ENCODE results near the gene EML4. TPM values are rescaled to one million over a fixed set of nuclear protein-coding genes. Genes with fewer than 3 reads are reported as not detected.

EML4 gene
- total RNA-seq, 4 donors from 2014 or later: 11.6 to 29.8 (median 22.4) TPM

DNA sequence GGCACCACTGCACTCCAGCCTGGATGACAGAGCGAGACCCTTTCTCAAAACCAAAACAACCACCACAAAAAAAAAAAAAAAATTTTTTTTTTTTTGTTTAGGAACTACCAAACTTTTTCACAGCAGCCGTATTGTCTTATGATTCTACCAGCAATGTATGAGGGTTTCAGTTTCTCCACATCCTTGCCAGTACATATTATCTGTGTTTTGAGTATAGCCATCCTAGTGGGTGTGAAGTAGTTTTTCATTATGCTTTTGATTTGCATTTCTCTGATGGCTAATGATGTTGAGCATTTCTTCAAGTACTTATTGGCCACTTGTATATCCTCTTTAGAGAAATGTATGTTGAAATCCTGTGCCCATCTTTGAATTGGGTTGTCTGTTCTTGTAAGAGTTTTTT lies 140.2 kb downstream of the EML4 start:
- no peak for TF ChIP-seq POLR2A (IDR thresholded peaks at IDR 0.05)

DNA sequence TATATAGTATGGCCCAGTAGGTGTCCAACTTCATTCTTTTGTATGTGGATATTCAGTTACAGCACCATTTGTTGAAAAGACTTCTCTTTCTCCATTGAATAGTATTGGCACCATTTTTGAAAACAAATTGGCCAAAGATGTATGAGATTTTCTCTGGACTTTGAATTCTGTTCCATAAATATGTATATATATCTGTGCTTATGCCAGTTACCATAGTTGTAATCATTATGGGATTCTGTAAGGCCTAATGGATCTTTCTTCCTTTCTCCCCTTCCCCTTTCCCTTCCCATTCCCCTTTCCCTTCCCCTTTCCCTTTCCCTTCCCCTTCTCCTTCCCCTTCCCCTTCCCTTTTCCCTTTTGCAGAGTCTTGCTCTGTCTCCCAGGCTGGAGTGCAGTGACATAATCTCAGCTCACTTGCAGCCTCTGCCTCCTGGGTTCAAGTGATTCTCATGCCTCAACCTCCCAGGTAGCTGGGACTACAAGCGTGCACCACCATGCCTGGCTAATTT lies 140.9 kb downstream of the EML4 start:
- H3K4me1 ChIP-seq: peaks cover 0 to 9% (median 0%) of the 10 kb centered on the region in 3 donors
- WGBS, 2 donors: 100% methylated on average over 1 of the region's 1 CpG
- intact Hi-C loops (cut with DNase I): no loop called here
- H3K9me3 ChIP-seq: no peaks in the 10 kb centered on the region
- no peaks in the 10 kb centered on the region for H3K27me3 ChIP-seq
- H3K4me3 ChIP-seq: no peak overlapping the region
- H3K27ac ChIP-seq: no peak overlapping the region
- H3K36me3 ChIP-seq: peaks cover 0 to 30% (median 0%) of the 10 kb centered on the region in 3 donors
- TF ChIP-seq POLR2A (IDR thresholded peaks at IDR 0.05): no peak
- TF ChIP-seq, protein P1, sequence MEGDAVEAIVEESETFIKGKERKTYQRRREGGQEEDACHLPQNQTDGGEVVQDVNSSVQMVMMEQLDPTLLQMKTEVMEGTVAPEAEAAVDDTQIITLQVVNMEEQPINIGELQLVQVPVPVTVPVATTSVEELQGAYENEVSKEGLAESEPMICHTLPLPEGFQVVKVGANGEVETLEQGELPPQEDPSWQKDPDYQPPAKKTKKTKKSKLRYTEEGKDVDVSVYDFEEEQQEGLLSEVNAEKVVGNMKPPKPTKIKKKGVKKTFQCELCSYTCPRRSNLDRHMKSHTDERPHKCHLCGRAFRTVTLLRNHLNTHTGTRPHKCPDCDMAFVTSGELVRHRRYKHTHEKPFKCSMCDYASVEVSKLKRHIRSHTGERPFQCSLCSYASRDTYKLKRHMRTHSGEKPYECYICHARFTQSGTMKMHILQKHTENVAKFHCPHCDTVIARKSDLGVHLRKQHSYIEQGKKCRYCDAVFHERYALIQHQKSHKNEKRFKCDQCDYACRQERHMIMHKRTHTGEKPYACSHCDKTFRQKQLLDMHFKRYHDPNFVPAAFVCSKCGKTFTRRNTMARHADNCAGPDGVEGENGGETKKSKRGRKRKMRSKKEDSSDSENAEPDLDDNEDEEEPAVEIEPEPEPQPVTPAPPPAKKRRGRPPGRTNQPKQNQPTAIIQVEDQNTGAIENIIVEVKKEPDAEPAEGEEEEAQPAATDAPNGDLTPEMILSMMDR (IDR thresholded peaks at IDR 0.05): no peak
- no peak for DNase-seq

More for the DNA sequence above, 140.2 kb downstream of the EML4 start:
- Histone ChIP-seq H3K4me1 (peaks cover 0 to 9% (median 0%) of the 10 kb centered on the region in 3 donors), H3K36me3 (peaks cover 0 to 37% (median 0%) of the 10 kb centered on the region in 3 donors), H3K9me3 (no peaks in the 10 kb centered on the region), H3K27ac (no peak overlapping the region), H3K4me3 (no peak overlapping the region), H3K27me3 (no peaks in the 10 kb centered on the region)
- intact Hi-C loops (cut with DNase I): no loop called here
- DNase-seq: no peak
- 84 to 90% methylated on average over 2 of the region's 2 CpGs for WGBS, 2 donors

DNA sequence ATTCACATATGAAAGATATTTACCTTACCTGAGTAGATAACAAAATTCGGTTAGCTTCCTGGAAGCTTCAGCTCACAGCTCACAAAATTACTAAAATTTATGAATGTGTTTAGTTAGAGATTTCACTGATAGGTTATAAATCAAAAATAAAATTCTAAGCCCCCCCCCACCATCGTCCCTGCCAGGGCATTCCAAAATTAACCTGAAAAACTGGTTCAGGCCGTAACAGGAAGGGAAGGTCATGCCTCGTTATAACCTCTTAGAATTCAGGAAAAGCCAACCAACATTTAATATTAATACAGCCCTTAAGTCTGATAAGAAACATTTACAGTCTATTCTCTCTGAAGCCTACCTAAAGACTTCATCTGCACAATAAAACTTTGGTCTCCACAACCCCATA lies 143.0 kb downstream of the EML4 start:
- intact Hi-C loops (cut with DNase I): no loop called here
- WGBS, 2 donors: 40 to 61% methylated on average over 4 of the region's 4 CpGs
- H3K36me3 ChIP-seq: peaks cover 0 to 32% (median 0%) of the 10 kb centered on the region in 3 donors
- no peak for TF ChIP-seq POLR2A (IDR thresholded peaks at IDR 0.05)
- TF ChIP-seq, protein P1 (IDR thresholded peaks at IDR 0.05): no peak
- H3K27ac ChIP-seq: no peak overlapping the region
- H3K4me1 ChIP-seq: peaks cover 0 to 9% (median 0%) of the 10 kb centered on the region in 3 donors
- no peak overlapping the region for H3K4me3 ChIP-seq
- no peaks in the 10 kb centered on the region for H3K9me3 ChIP-seq
- no peaks in the 10 kb centered on the region for H3K27me3 ChIP-seq
- no peak for DNase-seq

DNA sequence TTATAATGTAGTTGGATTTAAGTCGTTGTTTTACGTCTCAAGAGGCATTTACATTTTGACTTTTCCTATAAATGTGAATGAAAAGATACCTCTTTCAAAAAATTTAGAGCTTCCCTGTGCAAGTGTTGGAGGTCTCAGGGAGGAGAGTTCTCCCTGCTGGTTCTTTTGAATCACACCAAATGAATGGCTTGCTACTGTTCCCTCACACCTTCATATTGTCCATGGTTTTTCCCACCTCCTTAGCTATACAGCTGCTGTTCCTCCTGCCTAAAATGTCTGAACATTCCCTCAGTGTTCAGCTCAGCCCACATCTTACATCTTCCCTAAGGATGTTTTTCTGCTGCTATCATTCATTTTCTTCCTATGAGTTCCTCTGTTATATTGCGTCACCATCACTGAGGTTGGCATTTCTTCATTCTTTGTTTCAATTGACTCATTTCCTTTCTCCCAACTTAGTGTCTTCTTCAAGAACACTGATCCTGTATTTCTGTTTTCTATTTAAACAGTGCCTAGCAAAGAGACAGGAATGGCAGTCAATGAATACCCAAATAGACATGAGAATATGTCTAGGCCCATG lies 145.8 kb downstream of the EML4 start:
- no peaks in the 10 kb centered on the region for H3K9me3 ChIP-seq
- H3K4me3 ChIP-seq: no peak overlapping the region
- 82 to 95% methylated on average over 3 of the region's 3 CpGs for WGBS, 2 donors
- TF ChIP-seq POLR2A (IDR thresholded peaks at IDR 0.05): no peak
- TF ChIP-seq, protein P1 (IDR thresholded peaks at IDR 0.05): no peak
- peaks cover 0 to 44% (median 3%) of the 10 kb centered on the region in 3 donors for H3K36me3 ChIP-seq
- no peaks in the 10 kb centered on the region for H3K27me3 ChIP-seq
- no peak overlapping the region for H3K27ac ChIP-seq
- DNase-seq: no peak
- intact Hi-C loops (cut with DNase I): no loop called here
- H3K4me1 ChIP-seq: peaks cover 0 to 9% (median 0%) of the 10 kb centered on the region in 3 donors

DNA sequence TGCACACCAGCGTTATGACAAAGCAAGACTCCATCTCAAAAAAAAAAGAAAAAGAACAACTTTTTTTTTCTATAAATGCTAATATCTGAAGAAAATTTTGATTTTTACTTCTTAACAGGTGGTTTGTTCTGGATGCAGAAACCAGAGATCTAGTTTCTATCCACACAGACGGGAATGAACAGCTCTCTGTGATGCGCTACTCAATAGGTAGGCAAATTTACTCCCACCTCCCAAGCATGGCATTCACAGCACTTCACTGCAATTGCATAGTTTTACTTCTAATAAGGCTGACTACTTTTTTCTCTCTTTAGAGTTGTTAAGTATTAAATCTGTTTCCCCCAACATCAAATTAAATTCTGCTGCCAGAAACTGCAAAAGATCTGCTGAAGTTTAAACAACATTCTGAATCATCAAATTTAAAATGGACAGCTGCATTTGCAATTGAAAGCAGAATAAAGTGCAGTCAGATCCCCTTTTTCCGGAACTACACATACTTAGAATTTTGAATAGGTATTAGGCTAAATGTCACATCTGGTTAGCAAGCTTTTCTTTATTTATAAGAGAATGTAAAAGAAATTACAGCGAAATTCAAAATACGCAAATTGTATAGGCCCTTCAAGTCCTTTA lies 146.8 kb downstream of the EML4 start:
- no peaks in the 10 kb centered on the region for H3K9me3 ChIP-seq
- DNase-seq: no peak

More for the DNA sequence above, 146.8 kb downstream of the EML4 start:
- no peaks in the 10 kb centered on the region for H3K27me3 ChIP-seq
- H3K4me1 ChIP-seq: peaks cover 0 to 9% (median 0%) of the 10 kb centered on the region in 3 donors
- no peak for TF ChIP-seq POLR2A (IDR thresholded peaks at IDR 0.05)
- TF ChIP-seq, protein P1 (IDR thresholded peaks at IDR 0.05): no peak
- WGBS, 2 donors: 91 to 95% methylated on average over 6 of the region's 6 CpGs
- no peak overlapping the region for H3K4me3 ChIP-seq
- peaks cover 0 to 46% (median 3%) of the 10 kb centered on the region in 3 donors for H3K36me3 ChIP-seq
- intact Hi-C loops (cut with DNase I): no loop called here
- no peak overlapping the region for H3K27ac ChIP-seq
